GM20000 (cell line): Measurements from ENCODE around the gene RPL41.

Experiments used
- DNase-seq: peaks from one replicate; pipeline ENCODE4 v3.0.0; 2012; ENCODE audit warnings: low spot score
- TF ChIP-seq, protein P1 (sequence below): IDR thresholded peaks from 2 replicates; pipeline ENCODE4 v1.5.1; 2012; ENCODE audit warnings: mild to moderate bottlenecking, control low read depth; ENCODE audit errors: extremely low read depth, missing control alignments

The RPL41 gene

DNA sequence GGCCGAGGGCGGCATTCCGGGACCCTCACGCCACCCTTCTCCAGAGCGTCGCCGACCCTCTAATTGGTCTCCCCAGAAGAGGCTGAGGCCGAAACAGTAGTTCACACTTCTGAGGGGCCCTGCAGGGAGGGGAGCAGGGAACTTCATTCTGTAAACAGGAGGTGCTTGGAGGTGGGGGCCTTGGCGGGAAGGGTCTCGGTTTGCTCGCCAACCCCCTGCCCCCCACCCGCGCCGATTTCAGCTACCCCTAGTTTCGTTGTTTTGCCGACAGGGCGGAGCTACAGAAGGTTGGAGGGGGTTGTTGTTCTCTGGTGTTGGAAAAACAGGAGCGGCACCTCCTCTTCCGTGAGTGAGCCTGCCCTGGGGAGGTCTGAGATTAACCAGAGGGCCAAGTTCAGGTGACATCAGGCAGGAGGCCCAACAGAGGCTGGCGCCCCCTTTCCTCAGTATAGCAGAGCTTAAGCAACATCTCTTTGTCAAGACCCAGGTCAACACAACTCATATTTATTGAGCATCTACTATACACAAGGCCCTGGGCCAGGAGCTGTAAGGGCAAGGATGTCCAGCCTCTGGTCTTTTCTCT, 35.8 kb upstream of the RPL41 start:
- TF ChIP-seq, protein P1, sequence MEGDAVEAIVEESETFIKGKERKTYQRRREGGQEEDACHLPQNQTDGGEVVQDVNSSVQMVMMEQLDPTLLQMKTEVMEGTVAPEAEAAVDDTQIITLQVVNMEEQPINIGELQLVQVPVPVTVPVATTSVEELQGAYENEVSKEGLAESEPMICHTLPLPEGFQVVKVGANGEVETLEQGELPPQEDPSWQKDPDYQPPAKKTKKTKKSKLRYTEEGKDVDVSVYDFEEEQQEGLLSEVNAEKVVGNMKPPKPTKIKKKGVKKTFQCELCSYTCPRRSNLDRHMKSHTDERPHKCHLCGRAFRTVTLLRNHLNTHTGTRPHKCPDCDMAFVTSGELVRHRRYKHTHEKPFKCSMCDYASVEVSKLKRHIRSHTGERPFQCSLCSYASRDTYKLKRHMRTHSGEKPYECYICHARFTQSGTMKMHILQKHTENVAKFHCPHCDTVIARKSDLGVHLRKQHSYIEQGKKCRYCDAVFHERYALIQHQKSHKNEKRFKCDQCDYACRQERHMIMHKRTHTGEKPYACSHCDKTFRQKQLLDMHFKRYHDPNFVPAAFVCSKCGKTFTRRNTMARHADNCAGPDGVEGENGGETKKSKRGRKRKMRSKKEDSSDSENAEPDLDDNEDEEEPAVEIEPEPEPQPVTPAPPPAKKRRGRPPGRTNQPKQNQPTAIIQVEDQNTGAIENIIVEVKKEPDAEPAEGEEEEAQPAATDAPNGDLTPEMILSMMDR = no peak
- no peak for DNase-seq

DNA sequence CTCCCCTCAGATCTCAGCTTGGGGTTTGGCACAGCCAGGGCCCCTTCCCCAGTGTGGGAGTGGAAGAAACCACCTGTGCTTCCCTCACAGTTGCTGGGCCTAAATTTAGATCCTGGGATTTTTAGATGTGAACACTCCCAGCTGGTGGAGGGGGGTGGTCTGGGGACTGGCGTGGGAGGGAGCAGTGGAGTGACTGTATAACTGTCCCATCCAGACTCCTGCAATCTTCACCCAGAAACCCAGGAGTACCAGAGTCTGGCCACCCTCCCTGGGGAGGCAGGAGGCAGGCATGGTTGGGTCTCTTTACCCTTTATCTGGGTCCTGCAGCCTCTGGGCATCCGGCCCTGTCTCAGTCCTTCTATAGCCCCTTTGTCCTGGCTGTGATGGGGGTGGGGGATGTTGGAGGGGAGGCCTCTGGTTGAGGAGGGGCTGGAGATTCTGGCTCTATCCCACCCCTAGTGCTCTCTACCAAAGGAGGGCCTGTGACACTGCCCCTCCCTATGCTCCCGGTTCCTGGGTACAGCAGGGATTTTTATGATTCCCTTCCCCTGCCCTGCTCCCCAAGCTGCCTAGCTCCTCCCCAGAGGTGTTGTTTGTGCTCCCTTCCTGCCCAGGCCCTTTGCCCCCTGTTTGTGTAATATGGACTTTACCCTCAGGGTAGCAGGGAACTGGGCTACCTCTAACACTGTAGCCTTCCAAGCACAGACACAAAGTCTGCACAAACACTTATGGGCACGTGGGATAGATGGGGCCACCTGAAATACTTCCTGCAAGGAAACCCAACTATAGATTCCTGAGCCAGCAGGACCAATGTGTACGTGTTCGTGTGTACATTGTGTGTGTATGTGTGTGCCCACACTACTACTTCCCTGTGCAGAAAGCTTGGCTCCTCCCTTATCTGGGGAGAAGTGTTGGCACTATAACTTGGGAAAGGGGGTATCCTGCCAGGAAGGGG, 34.8 kb upstream of the RPL41 start:
- DNase-seq = no peak
- TF ChIP-seq, protein P1 = no peak

DNA sequence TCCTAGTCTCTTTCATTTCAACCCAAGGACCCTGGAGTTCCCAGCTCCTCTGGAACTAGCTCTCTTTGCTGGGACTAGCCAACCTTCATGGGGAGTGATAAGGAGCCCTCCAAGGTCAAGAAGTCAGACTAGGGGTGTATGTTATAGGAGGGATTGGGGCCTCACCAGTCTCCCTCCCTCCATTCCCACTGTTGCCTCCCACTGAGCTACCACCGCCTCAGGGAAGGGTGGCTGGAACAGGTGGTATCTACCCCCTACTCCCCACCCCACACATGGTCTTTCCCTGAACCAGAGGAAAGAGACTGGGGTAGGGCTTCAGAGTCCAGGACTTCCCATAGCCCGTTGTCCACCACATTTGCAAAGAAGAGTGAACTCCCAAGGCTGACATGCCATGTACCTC, 34.1 kb upstream of the RPL41 start:
- TF ChIP-seq, protein P1 = no peak
- DNase-seq = no peak

DNA sequence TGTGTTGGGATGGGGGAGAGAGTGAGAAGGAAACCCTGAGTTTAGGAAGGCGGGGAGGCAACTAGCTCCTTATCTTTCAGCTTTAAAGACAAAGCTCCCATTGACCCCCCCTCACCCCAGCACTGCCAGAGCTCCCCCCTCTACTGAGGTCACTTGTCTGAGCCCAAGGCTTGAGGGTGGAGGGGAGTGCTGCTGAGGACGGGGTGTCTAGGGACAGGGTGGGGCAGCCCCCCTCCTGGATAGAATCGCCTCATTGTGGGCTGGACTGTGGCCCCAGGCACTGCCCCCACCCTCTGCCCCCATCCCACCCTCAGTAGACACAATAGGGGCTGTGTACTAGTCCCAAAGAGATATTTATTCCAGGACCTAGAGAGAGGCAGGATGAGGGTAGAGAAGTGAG, 33.5 kb upstream of the RPL41 start:
- no peak for DNase-seq

DNA sequence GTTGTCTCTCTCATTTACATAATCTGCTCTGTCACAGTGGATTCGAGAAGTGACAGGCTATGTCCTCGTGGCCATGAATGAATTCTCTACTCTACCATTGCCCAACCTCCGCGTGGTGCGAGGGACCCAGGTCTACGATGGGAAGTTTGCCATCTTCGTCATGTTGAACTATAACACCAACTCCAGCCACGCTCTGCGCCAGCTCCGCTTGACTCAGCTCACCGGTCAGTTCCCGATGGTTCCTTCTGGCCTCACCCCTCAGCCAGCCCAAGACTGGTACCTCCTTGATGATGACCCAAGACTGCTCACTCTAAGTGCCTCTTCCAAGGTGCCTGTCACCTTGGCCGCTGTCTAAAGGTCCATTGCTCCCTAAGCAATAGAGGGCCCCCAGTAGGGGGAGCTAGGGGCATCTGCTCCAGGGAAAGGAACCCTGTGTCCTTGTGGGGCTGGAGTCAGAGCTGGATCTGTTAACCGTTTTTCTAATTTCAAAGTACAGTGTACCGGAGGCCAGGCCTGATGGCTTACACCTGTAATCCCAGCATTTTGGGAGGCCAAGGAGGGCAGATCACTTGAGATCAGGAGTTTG, 31.4 kb upstream of the RPL41 start:
- DNase-seq = peak; percentile 40
- TF ChIP-seq, protein P1 = peak; percentile 17

More for the DNA sequence above, 33.5 kb upstream of the RPL41 start:
- TF ChIP-seq, protein P1 = no peak

DNA sequence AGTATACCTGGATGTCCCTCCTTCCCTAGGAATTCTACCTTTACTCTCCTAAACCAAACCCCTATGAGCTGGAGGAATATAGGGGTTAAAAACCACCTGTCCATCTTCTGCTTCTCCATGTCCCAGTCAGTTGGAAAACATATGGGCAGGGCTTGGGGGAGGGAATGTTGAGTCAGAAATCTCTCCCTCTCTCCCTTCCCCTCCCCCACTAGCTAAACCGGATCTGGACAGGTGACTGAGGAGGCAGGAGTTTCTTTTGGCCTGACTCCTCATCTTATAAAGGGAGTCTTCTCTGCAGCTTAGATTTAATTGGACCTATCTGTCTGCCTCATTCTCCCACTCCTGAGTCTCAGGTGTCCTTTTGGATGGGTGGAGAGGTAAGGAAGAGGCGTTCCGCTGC, 30.3 kb upstream of the RPL41 start:
- TF ChIP-seq, protein P1 = no peak

DNA sequence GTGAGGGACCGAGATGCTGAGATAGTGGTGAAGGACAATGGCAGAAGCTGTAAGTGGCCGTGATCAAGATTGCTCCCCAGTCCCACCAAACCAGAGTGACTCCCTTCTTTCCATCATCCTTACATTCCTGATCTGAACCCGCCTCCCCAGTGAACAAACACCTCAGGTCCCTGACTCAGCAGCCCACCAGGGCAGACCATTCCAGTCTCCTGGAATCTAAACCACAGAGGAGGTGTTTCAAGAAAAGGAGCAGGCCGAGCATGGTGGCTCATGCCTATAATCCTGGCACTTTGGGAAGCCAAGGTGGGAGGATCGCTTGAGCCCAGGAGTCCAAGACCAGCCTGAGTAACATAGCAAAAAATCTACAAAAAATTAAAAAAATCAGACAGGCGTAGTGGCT, 29.8 kb upstream of the RPL41 start:
- DNase-seq = no peak

More for the DNA sequence above, 30.3 kb upstream of the RPL41 start:
- no peak for DNase-seq

More for the DNA sequence above, 29.8 kb upstream of the RPL41 start:
- TF ChIP-seq, protein P1 = no peak
